Kasumi-1 (cell line): Measurements from ENCODE around the gene PARK7.

Source experiments
- DNase-seq, 2 experiments: peaks; one replicate each; lab custom pipeline; 2025; lab: John Stamatoyannopoulos, UW

Gene PARK7

GRCh38 chr1:8010080-8010664, 48.7 kb downstream of the PARK7 start:
- no peak for DNase-seq

GRCh38 chr1:8011016-8011415, 49.5 kb downstream of the PARK7 start:
- no peak for DNase-seq

- no peak for DNase-seq
These were observed 50.7 kb downstream of the PARK7 start for GRCh38 chr1:8011923-8012858.

GRCh38 chr1:8012955-8013354, 51.4 kb downstream of the PARK7 start:
- DNase-seq, result no peak

GRCh38 chr1:8013399-8013798, 51.9 kb downstream of the PARK7 start:
- DNase-seq, result no peak

GRCh38 chr1:8013800-8014199, 52.3 kb downstream of the PARK7 start:
- DNase-seq, result no peak

- DNase-seq, result no peak
These were observed 53.0 kb downstream of the PARK7 start for GRCh38 chr1:8014381-8014988.

- peak; percentile 77 to 89 for DNase-seq
These were observed 53.7 kb downstream of the PARK7 start for GRCh38 chr1:8015036-8015808.

GRCh38 chr1:8015809-8016165, 54.3 kb downstream of the PARK7 start:
- DNase-seq, result no peak

GRCh38 chr1:8016210-8016894, 54.8 kb downstream of the PARK7 start:
- peak; percentile 27 to 36 for DNase-seq

GRCh38 chr1:8016895-8017241, 55.4 kb downstream of the PARK7 start:
- no peak for DNase-seq

GRCh38 chr1:8017495-8018197, 56.1 kb downstream of the PARK7 start:
- no peak for DNase-seq

GRCh38 chr1:8018492-8019228, 57.1 kb downstream of the PARK7 start:
- no peak for DNase-seq

- DNase-seq, result no peak
These were observed 57.7 kb downstream of the PARK7 start for GRCh38 chr1:8019229-8019620.

- peak; percentile 13 to 17 for DNase-seq
These were observed 58.5 kb downstream of the PARK7 start for GRCh38 chr1:8020032-8020431.

GRCh38 chr1:8021676-8022266, 60.3 kb downstream of the PARK7 start:
- no peak for DNase-seq

GRCh38 chr1:8022395-8023286, 61.1 kb downstream of the PARK7 start:
- no peak for DNase-seq

- DNase-seq, result no peak
These were observed 61.9 kb downstream of the PARK7 start for GRCh38 chr1:8023287-8023994.

GRCh38 chr1:8023995-8024313, 62.4 kb downstream of the PARK7 start:
- no peak for DNase-seq
